Natural killer cell (primary cell): ENCODE results near the gene SUPT20H. TPM values are rescaled to one million over a fixed set of nuclear protein-coding genes. Genes with fewer than 3 reads are reported as not detected.
A peak's percentile ranks its signal among the peaks of the same experiment; 100 is the strongest.
"Not testable (repeated sequence)": the region's sequence is repeated elsewhere in the genome, so short reads cannot be mapped to it uniquely, and the experiment has no call there.

ENCODE experiments used
- ATAC-seq, 3 donors: fragments of 150-1000 bp in 2 of 3; fragments of 200-7000 bp in 1 of 3; cut with Tn5 transposase; 1 replicate in 1 of 3; 2 replicates in 2 of 3; pipeline ENCODE4 v1.10.0; 2021; ENCODE audit warnings: mild to moderate bottlenecking in 2 of 3, moderate library complexity in 2 of 3
- DNase-seq, 2 donors: peaks; one replicate each; pipeline versions ENCODE4 v3.0.0 to v3.0.0-alpha.2; 2013 to 2021; ENCODE audit warnings: mixed read lengths in 1 of 2
- H3K27ac ChIP-seq: one replicate; pipeline ENCODE4 v1.5.1; 2013; ENCODE audit warnings: mild to moderate bottlenecking, low read length
- H3K27me3 ChIP-seq: one replicate; pipeline ENCODE4 v1.6.1; 2013; ENCODE audit warnings: low read length; ENCODE audit not compliant: control insufficient read depth, insufficient read depth
- H3K36me3 ChIP-seq: one replicate; pipeline ENCODE4 v1.6.1; 2013; ENCODE audit warnings: low read length; ENCODE audit not compliant: control insufficient read depth, insufficient read depth
- H3K4me1 ChIP-seq: one replicate; pipeline ENCODE4 v1.6.1; 2013; ENCODE audit warnings: low read length; ENCODE audit not compliant: control insufficient read depth, insufficient read depth
- H3K4me3 ChIP-seq: one replicate; pipeline ENCODE4 v1.5.1; 2013; ENCODE audit warnings: low read length
- H3K9me3 ChIP-seq: one replicate; pipeline ENCODE4 v1.6.1; 2013; ENCODE audit warnings: low read length; ENCODE audit not compliant: control insufficient read depth, insufficient read depth
- H3K27ac Mint-ChIP-seq, 2 donors: one replicate each; pipeline ENCODE4 v1.8.0; 2022; ENCODE audit warnings: mild to moderate bottlenecking in 2 of 2, mixed read lengths in 2 of 2, moderate library complexity in 1 of 2
- H3K27me3 Mint-ChIP-seq, 2 donors: one replicate each; pipeline ENCODE4 v1.8.0; 2022; ENCODE audit warnings: low read depth in 2 of 2, mixed read lengths in 2 of 2
- H3K36me3 Mint-ChIP-seq: one replicate; pipeline ENCODE4 v1.8.0; 2022; ENCODE audit warnings: mixed read lengths
- H3K4me1 Mint-ChIP-seq, 2 donors: one replicate each; pipeline ENCODE4 v1.8.0; 2022; ENCODE audit warnings: mixed read lengths in 2 of 2
- H3K4me3 Mint-ChIP-seq: one replicate; pipeline ENCODE4 v1.8.0; 2022; ENCODE audit warnings: mild to moderate bottlenecking, moderate library complexity, mixed read lengths
- H3K9me3 Mint-ChIP-seq, 2 donors: one replicate each; pipeline ENCODE4 v1.8.0; 2022; ENCODE audit warnings: mixed read lengths in 2 of 2
- WGBS: methylation state at CpG from one replicate; pipeline ENCODE4 v1.1.7; 2013; ENCODE audit warnings: missing lambda C conversion rate; ENCODE audit not compliant: insufficient coverage; 5-methylcytosine and 5-hydroxymethylcytosine counted together
- intact Hi-C: fragments of 100-400 bp; cut with micrococcal nuclease; formaldehyde crosslinking; loops from one replicate; pipeline ENCODE4 v1.14.2; 2022
- total RNA-seq, 4 donors: library from RNA; stranded (reverse); fragments of 120-200 nt in 1 of 4; gene quantifications; one replicate each; pipeline versions ENCODE4 v1.2.3 to v1.2.4, GENCODE V29; 2013 to 2022
- TF ChIP-seq, protein P1 (sequence below): fragments of 200-600 bp; IDR thresholded peaks from one replicate; pipeline ENCODE4 v1.8.0; 2022; ENCODE audit warnings: antibody characterized with exemption

The SUPT20H gene
- total RNA-seq, 3 donors from 2014 or later (not counting 1 experiment from before 2014, with no cell fraction given) = 59.8 to 84.7 (median 64.6) TPM

- DNase-seq (no peak), ATAC-seq (no peak)
- TF ChIP-seq, protein P1, sequence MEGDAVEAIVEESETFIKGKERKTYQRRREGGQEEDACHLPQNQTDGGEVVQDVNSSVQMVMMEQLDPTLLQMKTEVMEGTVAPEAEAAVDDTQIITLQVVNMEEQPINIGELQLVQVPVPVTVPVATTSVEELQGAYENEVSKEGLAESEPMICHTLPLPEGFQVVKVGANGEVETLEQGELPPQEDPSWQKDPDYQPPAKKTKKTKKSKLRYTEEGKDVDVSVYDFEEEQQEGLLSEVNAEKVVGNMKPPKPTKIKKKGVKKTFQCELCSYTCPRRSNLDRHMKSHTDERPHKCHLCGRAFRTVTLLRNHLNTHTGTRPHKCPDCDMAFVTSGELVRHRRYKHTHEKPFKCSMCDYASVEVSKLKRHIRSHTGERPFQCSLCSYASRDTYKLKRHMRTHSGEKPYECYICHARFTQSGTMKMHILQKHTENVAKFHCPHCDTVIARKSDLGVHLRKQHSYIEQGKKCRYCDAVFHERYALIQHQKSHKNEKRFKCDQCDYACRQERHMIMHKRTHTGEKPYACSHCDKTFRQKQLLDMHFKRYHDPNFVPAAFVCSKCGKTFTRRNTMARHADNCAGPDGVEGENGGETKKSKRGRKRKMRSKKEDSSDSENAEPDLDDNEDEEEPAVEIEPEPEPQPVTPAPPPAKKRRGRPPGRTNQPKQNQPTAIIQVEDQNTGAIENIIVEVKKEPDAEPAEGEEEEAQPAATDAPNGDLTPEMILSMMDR = no peak
- WGBS = 81% methylated on average over 6 of the region's 6 CpGs
- no peak overlapping the region for H3K4me3 ChIP-seq
- no peaks in the 10 kb centered on the region for H3K9me3 ChIP-seq
- H3K27me3 Mint-ChIP-seq = peaks cover 15 to 43% of the 10 kb centered on the region in 2 donors
- no peak overlapping the region for H3K27ac ChIP-seq
- no peak overlapping the region for H3K4me3 Mint-ChIP-seq
- H3K27ac Mint-ChIP-seq = no peak overlapping the region
- H3K27me3 ChIP-seq = no peaks in the 10 kb centered on the region
- H3K4me1 Mint-ChIP-seq = no peaks in the 10 kb centered on the region
- no peaks in the 10 kb centered on the region for H3K36me3 Mint-ChIP-seq
- no peaks in the 10 kb centered on the region for H3K4me1 ChIP-seq
- H3K36me3 ChIP-seq = no peaks in the 10 kb centered on the region
- intact Hi-C loops = loop anchor here (5.0 kb wide), 1 partner anchor 719 kb away; the partner anchor contains the start of gene SPART
- no peaks in the 10 kb centered on the region for H3K9me3 Mint-ChIP-seq
Measured at GRCh38 chr13:37065890-37066526, 6.5 kb upstream of the SUPT20H start.

DNA sequence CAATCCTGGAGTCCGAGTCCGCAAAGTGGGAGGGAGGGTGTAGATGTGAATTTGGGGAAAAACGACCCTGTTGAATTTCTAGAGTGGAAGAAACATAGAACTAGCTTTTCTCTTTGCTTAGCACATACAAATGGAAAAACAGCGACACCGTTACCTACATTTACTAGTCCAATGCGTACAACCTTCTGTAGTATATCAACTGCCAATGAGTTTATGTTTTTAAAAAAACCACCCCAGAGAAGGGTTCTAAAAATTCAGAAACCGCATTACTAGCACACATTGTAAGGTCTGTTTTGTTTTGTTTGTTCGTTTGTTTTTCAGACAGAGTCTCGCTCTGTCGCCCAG lies 332 bp upstream of the SUPT20H start:
- Histone ChIP-seq H3K27ac (peak overlapping the region; percentile 58), H3K27me3 (no peaks in the 10 kb centered on the region), H3K9me3 (no peaks in the 10 kb centered on the region), H3K4me3 (peak overlapping the region; percentile 53), H3K4me1 (peaks cover 10% of the 10 kb centered on the region), H3K36me3 (no peaks in the 10 kb centered on the region)
- DNase-seq = no peak
- H3K27me3 Mint-ChIP-seq = peaks cover 11 to 33% of the 10 kb centered on the region in 2 donors
- no peaks in the 10 kb centered on the region for H3K9me3 Mint-ChIP-seq
- peaks cover 20 to 26% of the 10 kb centered on the region in 2 donors for H3K4me1 Mint-ChIP-seq
- H3K27ac Mint-ChIP-seq = peak overlapping the region; percentile 96 to 99
- intact Hi-C loops = loop anchor here (1.0 kb wide), 1 partner anchor 61 kb away; the partner anchor contains the start of gene ALG5
- TF ChIP-seq, protein P1 = no peak
- H3K36me3 Mint-ChIP-seq = no peaks in the 10 kb centered on the region
- peak in 1 of 3 donors; percentile 9 for ATAC-seq
- 30% methylated on average over 9 of the region's 10 CpGs for WGBS
- H3K4me3 Mint-ChIP-seq = peak overlapping the region; percentile 95

DNA sequence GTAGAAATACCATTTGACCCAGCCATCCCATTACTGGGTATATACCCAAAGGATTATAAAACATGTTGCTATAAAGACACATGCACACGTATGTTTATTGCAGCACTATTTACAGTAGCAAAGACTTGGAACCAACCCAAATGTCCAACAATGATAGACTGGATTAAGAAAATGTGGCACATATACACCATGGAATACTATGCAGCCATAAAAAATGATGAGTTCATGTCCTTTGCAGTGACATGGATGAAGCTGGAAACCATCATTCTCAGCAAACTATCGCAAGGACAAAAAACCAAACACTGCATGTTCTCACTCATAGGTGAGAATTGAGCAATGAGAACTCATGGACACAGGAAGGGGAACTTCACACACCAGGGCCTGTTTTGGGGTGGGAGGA lies 3.3 kb downstream of the SUPT20H start:
- H3K36me3 Mint-ChIP-seq, H3K36me3 ChIP-seq, intact Hi-C loops, H3K9me3 ChIP-seq, DNase-seq, H3K9me3 Mint-ChIP-seq, H3K27ac ChIP-seq, H3K27me3 ChIP-seq, H3K27ac Mint-ChIP-seq, ATAC-seq, H3K4me3 ChIP-seq, H3K27me3 Mint-ChIP-seq: not testable (repeated sequence)
- H3K4me1 Mint-ChIP-seq = peaks cover 54 to 56% of the 10 kb centered on the region in 2 donors
- WGBS = no CpG with 5 or more reads among the region's 2 CpGs
- H3K4me1 ChIP-seq = peaks cover 10% of the 10 kb centered on the region
- peak overlapping the region; percentile 9 for H3K4me3 Mint-ChIP-seq

- intact Hi-C loops, H3K36me3 Mint-ChIP-seq: not testable (repeated sequence)
Measured at GRCh38 chr13:37053111-37053510, 6.4 kb downstream of the SUPT20H start.

More at GRCh38 chr13:37053111-37053510, 6.4 kb downstream of the SUPT20H start:
- not testable (repeated sequence) for H3K27me3 Mint-ChIP-seq, H3K9me3 Mint-ChIP-seq, H3K4me3 ChIP-seq, H3K36me3 ChIP-seq, H3K27ac Mint-ChIP-seq, H3K4me1 ChIP-seq, H3K9me3 ChIP-seq, H3K27me3 ChIP-seq, H3K27ac ChIP-seq, ATAC-seq, H3K4me3 Mint-ChIP-seq, DNase-seq
- peaks cover 44 to 45% of the 10 kb centered on the region in 2 donors for H3K4me1 Mint-ChIP-seq
- 100% methylated on average over 2 of the region's 3 CpGs for WGBS
